Measurements from ENCODE around the gene ARRB1.
"Not testable (repeated sequence)": the region's sequence is repeated elsewhere in the genome, so short reads cannot be mapped to it uniquely, and the experiment has no call there.

Gene ARRB1

DNA sequence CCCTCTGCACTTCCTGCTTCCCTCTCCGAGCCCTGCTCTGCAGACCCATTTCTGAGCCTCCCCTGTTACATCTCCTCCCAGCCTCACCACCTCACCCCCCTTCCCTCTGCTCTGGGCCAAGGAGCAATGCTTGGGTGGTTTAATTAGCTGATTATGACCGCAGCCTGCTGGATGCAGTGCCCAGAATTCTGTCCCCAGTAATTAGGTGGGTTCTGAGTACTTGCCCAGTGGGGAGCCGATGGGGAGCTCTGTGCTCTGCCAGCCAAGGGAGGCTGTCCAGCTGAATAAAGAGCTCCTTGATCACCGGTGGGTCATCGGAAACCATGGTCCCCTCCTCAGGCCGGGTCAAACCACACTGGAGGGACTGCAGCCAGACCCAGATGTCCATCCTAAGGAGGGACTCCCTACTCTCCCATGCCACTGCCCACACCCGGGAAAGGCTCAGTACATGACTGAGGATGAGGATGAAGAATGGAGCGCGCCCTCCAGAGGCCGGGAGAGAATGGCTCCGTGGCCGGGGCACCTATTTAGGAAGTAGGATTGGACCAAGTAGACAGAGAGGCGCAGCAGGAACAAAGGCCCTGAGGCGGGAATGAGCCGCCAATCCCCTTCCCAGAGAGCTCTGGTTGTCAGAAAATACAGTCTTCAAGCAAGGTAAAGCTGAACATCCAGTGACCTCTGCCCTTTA is 9.1 kb downstream of the ARRB1 start:
- DNase-seq: no peak

DNA sequence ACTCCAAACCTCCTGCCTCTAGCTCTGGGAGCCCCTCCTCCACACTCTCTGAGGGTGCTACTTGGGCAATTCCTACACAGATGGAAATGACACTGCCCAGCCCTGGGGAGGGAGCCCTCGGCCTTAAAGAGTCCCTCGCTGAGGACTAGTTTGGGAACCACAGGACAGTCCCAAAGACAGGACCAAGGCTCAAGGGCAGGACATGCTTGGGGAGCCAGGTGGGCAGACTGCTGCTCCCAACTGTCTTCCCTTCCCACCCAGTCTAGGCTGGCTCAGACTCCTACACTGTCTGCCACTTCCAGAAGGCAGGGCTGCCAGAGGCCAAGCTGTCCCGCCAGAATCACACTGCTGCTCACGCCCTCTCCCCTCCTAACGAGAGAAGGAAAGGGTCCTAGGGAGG is 9.8 kb downstream of the ARRB1 start:
- DNase-seq: no peak

DNA sequence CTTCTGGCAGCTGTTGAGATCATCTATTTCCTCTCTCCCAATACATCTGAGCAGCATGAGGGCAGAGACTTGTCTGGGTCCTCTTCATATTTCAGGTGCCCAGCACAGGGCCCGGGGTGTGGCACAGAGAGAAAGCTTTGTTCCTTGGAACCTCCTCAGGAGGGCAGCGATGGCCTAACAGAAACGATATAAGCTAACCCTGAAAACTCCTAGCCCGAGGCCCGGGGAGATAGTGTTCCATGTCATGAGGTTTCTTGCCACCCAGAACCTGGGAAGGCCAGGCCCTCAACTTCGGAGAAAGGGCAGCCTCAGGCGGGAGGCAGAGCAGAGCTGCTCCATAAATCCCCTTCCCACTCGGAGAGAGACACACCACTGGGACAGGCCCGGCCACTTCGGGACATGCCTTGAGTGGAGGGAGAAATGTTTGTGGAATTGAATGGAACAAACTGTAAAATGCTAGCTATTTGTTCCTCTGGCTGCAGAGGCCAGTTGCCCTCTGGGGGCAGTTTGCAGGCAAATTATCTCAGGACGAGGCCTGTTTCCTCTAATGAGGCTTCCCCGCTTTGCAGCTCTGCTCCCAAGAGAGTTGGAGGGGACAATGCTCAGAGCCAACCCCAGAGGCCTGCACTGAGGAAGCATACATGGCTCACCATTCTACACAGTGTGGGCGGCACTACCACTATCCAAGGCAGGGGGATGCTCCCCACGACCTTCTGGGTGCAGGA is 11.6 kb downstream of the ARRB1 start:
- no peak for DNase-seq

DNA sequence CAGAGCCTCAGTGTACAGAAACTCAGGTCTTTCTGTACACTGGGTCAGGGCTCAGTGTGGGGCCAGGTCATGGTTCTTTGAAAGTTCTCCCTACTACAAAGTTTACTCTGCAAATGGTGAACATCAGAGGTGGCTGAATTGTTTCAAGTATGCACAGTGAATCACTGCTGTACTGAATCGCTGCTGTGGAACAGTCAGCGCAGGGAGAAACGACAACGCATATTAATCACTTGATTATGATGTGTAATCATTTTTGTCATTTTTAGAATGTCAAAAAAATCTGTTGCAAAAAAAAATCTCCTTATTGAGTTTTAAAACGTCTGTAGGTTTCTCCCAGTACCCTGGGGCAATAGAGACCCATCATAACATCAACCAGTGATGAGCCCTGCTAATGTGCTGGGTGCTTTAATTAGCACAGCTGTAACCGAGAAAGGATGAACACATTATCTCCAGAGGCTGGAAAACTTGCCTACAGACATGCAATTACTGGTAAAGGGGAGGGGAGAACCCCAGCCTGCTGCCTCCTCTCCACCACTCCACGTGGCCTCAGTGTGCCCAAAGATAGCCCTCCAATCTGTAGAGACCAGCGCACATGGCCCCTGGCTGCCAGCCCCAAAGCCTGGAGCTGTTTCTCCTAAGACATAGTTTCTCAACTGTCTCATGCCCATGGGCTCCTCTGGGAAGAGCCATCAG is 12.8 kb downstream of the ARRB1 start:
- no peak for DNase-seq

DNA sequence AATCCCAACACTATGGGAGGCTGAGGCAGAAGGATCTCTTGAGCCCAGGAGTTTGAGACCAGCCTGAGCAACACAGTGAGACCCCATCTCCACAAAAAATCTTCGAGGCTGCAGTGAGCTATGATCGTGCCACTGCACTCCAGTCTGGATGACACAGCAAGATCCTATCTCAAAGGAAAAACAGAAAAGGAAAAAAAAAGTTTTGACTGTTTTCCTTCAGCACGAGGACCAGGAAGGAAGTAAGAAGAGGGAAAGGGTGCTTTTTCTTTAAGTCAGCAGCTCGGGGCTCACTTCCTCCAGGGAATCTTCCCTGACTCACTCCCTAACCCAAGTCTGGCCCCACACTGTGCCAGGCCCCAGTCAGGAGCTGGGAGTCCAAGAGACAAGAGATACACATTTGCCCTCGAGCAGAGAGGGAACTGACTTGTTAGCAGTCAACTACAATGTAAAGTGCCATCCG is 14.2 kb downstream of the ARRB1 start:
- DNase-seq: no peak

DNA sequence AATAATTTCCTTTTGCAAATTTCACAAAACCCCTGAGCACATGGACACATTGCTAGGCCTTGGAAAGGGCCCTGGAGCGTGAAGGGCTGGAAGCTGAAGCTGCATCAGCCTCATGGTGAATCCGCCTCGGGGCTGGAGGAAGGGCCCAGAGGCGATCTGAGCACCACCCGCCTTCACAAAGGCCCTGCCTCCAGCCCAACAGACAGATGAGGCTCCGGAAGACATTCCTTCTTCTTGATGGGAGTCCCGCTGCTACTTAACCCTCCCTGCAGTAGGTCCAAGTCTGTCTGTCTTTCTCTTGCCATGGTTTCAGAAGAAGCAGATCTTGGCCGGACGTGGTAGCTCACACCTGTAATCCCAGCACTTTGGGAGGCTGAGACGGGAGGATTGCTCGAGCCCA is 16.5 kb downstream of the ARRB1 start:
- no peak for DNase-seq

DNA sequence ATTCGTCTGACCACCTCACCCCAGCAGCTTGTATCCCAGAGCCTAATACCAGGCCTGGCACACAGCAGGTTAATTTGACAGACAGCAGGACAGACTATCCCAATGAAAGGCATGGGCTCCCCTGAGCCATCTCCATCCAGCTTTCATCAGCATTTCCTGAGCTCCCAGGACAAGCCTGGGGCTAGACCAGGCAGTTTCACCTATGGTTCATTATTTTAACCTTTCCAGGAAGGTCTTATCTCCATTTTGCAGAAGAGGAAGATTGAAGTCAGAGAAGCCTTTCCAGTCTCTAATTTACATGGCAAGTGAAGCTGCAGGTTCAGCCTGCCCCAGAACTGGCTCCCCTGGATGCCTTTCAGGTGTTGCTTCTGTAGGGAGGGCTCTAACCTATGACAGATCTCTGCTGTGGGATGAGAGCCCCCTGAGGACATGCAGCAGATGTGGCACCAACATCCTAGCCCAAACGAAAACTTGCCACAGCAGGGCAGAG is 17.0 kb downstream of the ARRB1 start:
- DNase-seq: no peak

DNA sequence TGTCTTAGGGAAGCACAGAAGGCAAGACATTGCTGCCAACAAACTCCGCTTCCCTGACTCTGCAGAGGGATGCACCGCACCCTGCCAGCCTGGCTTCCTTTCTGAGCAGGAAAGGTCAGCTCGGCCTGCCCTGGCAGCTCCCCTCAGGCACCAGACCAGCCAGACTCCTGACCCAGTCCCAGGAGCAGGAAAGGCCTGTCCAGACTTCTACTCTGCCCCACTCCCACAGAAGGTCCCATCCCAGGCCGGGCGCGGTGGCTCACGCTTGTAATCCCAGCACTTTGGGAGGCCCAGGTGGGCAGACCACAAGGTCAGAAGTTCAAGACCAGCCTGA is 17.7 kb downstream of the ARRB1 start:
- no peak for DNase-seq

DNA sequence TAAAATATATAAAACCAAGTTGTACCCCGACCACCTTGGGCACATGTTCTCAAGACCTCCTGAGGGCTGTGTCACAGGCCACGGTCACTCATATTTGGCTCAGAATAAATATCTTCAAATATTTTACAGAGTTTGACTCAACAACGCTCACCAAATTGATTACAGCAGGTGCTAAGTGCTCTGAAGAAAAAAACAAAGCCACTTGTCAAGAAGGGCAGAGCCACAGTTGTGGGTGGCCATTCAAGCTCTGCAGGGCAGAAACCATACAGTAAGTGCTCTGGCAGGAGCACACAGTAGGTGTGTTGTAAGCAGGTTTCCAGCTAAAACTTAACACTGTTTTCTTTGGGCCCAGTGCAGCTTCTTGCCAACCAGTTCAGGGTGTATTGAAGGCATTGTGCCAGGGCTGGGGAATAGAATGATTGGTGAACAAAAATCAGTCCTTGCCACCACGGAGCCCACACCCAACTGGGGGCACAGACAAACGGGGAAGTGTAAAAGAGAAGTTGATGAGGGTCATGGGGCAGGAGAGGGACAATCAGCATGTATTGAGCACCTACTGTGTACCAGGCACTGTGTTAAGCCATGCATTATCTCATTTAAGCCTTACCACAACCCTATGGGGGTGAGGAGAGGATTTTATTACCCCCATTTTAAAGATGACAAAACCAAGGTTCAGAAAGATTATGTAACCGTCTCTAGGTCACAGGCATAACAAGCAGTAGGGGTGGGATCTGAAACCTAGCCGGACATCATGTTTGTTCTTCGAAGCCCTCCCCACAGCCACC is 18.2 kb downstream of the ARRB1 start:
- DNase-seq: no peak

DNA sequence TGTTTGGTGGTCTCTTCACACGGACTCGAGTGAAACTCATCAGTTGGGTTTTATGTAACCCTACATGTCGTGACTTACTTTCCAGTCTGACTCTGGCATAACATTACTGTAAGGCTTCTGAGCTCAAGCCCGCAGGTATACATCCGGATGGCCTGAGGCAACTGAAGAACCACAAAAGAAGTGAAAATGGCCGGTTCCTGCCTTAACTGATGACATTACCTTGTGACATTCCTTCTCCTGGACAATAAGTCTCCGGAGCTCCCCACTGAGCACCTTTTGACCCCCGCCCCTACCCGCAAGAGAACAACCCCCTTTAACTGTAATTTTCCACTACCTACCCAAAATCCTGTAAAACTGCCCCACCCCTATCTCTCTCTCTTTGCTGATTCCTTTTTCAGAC is 19.7 kb downstream of the ARRB1 start:
- DNase-seq: not testable (repeated sequence)

DNA sequence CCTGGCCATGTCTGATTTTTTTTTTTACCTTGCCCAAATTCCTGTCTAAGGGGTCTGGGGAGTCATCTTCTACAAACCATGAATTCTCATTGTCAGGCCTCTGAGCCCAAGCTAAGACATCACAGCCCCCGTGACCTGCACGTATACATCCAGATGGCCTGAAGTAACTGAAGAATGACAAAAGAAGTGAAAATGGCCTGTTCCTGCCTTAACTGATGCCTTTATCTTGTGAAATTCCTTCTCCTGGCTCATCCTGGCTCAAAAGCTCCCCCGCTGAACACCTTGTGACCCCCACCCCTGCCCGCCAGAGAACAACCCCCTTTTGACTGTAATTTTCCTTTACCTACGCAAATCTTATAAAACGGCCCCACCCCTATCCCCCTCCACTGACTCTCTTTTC is 20.2 kb downstream of the ARRB1 start:
- DNase-seq: not testable (repeated sequence)

DNA sequence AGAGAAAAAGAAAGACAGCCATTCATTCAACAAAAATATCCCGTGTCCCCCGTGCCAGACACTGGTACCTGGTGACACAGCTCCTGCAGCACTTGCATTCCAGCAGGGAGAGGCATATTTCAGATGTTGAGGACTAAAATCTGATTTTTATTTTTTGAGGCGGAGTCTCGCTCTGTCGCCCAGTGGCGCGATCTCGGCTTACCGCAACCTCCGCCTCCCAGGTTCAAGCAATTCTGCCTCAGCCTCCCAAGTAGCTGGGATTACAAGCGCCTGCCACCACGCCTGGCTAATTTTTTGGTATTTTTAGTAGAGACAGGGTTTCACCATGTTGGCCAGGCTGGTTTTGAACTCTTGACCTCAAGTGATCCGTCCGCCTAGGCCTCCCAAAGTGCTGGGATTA is 20.6 kb downstream of the ARRB1 start:
- DNase-seq: not testable (repeated sequence)

DNA sequence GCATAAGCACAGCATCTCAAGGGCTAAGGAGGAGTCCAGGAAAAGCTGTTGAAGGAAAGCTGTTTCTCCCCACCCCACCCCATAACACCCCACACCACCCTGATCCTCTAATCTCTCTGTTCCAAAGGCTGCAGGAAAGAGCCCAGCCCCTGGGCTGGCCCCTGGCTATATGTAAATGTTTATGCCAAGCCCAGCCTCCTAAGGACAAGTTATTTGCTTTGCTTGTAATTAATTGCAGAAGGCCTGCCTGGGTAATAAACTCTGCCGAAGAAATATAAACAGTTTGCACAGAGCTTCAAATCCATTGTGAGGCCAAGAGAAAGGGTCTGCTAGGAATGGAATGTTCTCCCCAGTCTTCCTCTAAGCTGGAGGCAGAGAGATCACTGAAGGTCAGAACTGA is 21.2 kb downstream of the ARRB1 start:
- no peak for DNase-seq

DNA sequence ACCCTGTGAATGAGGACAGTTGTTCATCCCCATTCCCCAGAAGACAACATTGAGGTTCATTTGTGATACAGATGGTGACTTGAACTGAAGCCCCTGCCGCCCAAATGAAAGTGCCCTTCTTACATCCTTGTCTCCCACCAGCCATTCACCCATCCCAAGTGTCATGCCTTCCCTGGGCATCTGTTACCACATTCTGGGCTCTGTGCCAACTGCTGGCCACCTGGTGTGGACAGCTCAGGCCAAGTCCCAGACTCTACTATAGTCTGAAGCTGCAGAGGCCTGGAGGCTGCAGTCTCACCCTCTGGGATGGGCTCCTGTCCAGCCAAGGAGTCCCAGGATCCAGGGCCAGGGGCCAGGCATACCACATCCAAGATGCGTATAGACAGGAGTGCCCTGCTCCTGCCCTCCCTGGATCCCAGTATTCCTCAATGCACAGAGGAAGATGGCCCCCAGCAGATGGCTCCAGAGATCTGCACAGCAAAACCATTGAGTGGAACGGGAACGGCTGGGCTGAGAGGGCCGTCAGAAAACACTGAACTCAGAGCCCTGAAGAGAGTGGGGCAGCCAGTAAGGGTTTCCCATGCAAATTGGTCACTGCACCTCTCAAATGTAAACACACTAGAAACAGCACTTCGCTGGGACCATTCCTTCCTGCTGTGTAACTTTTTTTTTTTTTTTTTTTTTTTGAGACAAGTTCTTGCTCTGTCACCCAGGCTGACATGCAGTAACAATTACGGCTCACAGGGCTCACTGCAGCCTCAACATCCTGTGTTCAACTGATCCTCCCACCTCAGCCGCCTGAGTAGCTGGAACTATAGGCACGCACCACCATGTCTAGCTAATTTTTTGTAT is 22.8 kb downstream of the ARRB1 start:
- DNase-seq: peak; percentile 66

DNA sequence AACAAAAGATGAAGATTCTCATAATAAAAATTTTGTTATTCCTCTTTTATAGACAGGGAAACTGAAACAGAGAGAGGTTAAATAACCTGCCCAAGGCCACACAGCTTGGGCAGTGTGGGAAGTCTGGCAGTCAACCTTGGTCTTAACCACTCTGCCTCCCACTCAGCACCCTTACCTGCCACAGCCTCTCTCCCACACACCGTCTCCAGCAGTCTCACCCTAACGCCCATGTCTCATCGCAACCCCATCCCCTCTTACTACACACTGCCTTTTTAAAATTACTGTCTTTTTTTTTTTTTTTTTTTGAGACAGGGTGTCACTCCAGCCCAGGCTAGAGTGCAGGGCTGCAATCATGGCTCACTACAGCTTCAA is 25.0 kb downstream of the ARRB1 start:
- no peak for DNase-seq

DNA sequence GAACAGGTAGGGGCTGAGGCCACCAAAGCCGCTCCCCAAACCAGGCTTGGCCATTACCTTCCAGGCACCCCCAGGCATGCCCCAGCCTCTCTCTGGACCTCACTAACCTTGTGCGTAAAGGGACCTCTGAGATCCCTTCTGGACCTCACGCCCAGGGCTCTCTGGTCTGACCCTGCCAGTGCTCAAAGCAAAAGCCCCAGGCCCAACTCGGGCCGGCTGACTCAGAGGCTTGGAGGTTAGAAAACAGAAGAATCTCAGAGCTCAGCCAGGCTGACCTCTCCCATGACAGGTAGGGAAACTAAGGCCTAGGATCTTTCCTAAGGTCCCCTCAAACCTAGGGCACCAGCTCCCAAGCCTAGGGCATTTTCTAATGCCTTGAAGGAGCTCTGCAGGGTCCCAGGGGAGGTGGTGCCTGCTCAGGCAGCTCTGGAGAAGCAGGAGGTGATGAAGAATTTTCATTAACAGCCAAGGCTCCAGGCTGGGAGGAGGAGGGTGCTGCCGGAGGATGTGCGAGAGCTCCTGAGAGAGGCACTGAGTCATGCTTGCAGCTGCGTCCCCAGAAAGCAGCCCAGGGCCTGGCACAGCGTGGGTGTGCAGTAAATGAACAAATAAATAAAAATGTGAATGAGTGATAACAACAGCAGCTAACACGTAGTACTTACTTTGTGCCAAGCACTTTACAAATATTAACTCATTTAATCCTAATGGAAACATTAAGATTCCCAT is 25.6 kb downstream of the ARRB1 start:
- DNase-seq: no peak

DNA sequence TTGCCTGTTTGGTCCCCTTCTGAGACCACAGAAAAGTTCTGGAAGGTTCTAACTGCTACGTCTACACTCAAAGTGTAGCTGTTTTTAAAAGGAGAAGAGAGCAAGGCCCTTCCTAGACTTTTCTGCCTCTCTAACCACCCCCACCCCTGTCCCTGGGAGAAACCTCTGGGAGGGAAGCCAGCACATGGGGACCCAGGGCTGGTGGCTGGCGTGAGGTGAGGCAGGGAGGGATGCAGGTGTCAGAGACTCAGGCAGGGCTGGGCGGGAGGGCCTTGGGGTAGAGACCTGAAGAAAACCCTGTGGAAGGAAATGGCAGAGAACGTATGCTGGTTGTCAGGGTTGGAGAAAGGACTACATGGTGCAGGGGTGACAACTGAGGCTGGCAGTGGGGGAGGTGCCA is 26.7 kb downstream of the ARRB1 start:
- DNase-seq: no peak

DNA sequence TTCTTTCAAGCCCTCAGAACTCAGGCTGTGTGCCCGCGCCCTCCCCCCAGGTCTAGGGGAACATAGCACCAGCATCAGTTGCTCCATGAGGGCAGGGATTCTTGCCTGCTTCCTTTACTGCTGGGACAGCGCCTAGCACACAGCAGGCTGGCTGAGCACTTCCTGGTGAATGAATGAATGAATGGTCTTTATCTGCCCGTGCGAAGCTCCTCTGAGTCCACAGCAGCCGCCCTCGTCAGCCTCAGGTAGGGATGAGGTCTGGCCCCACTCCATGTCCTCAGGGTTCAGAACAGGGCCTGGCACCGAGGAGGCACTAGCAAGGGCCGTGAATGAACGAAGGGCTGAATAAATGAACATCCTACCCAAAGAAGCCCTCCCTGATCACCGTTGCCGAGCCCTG is 27.3 kb downstream of the ARRB1 start:
- no peak for DNase-seq

DNA sequence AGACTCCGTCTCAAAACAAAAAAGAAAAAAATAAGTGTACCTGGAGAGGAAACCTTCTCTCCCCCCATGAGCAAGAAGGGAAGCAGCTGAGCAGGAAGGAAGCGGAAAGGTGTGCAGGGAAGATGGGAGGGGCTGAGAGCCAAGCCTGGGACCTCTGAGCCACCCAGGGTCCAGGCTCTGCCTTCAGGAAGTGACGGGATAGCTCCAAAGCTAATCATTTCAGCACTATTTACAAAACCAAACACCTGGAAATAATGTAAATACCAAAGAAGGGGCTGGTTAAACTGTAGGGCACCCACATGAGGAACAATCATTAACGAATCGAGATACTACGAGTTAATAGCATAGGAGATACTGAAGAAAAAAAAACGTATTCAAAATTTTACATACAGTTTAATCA is 27.9 kb downstream of the ARRB1 start:
- DNase-seq: no peak

DNA sequence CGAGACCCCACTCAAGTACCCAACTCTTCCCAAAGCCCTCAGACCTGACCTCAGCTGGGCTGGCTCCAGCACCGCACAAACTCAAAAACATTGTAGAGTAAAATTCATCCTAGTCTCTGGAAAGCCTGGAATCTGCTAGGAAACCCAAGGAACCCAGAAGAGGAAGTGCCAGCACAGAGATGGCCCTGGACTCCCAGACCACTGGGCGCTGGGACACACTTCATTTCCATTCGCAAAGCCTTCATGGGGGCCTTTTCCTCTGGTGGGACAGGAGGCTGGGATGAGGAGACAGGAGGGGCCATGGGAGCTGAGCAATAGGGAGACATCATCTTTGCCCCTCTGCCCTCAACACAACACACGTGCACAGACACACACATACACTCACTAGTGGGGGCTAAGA is 30.8 kb downstream of the ARRB1 start:
- DNase-seq: no peak

DNA sequence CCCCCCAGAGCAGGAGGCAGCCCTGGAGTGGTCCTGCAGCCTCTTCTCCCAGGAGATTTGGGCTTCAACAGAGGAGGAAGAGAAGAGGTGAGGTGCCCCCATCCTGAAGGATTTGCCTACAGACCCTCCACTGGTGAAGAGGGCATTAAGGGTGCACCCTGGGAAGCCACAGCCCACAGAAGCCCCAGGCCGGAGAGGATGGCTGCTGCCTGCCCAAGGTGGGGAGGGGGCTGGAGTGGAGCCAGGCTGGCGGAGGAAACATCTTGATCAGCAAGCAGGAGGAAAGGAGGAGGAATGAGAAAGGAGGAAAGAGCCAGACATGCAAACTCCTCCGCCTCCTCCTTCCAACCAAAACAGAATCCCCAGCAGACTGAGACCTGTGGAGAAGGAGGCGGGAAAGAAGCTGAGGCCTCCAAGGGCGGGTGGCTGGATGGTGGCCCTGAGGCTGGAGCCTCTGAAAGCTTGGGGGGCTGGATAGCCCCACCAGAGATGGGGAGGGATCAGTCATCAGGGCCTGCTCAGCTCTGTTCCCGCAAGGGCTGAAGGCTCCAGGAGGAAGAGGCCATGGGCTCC is 31.3 kb downstream of the ARRB1 start:
- no peak for DNase-seq
